Fibroblast of lung (primary cell): Measurements from ENCODE around the gene LIMCH1. TPM values are rescaled to one million over a fixed set of nuclear protein-coding genes. Genes with fewer than 3 reads are reported as not detected.
A peak's percentile ranks its signal among the peaks of the same experiment; 100 is the strongest.

ENCODE experiments used
- DNase-seq, 2 donors: peaks; one replicate each; pipeline versions ENCODE4 v3.0.0 to v3.0.0-alpha.2; 2010; ENCODE audit warnings: low read depth in 2 of 2
- H2AFZ ChIP-seq: 2 replicates; pipeline ENCODE4 v1.5.1; 2012; ENCODE audit warnings: low read length, control low read depth, inconsistent platforms
- H3K27ac ChIP-seq: 2 replicates; pipeline ENCODE4 v1.5.1; 2011; ENCODE audit warnings: low read length, control low read depth; ENCODE audit not compliant: insufficient read depth
- H3K27me3 ChIP-seq: 2 replicates; pipeline ENCODE4 v1.5.1; 2011; ENCODE audit warnings: mild to moderate bottlenecking, low read length; ENCODE audit not compliant: control insufficient read depth, insufficient read depth
- H3K36me3 ChIP-seq: 2 replicates; pipeline ENCODE4 v1.5.1; 2011; ENCODE audit warnings: low read length; ENCODE audit not compliant: control insufficient read depth, insufficient read depth
- H3K4me1 ChIP-seq: 2 replicates; pipeline ENCODE4 v1.5.1; 2011; ENCODE audit warnings: low read length; ENCODE audit not compliant: control insufficient read depth, insufficient read depth; ENCODE audit errors: extremely low read depth
- H3K4me2 ChIP-seq: 2 replicates; pipeline ENCODE4 v1.5.1; 2011; ENCODE audit warnings: low read length, control low read depth; ENCODE audit not compliant: insufficient read depth; ENCODE audit errors: extremely low read depth
- H3K4me3 ChIP-seq, 4 experiments: fragments of 200-600 bp in 1 of 4; sonication (generic) in 1 of 4; replicated peaks in 1 of 4; 2 replicates each; pipeline ENCODE4 v1.5.1; 2011 to 2016; ENCODE audit warnings: low read length in 4 of 4, low read depth in 3 of 4, mild to moderate bottlenecking in 3 of 4, control low read depth in 2 of 4, inconsistent platforms in 1 of 4, mixed read lengths in 1 of 4; ENCODE audit not compliant: insufficient read depth in 1 of 4; ENCODE audit errors: control extremely low read depth in 1 of 4
- H3K79me2 ChIP-seq: 2 replicates; pipeline ENCODE4 v1.5.1; 2012; ENCODE audit warnings: mild to moderate bottlenecking, low read length, inconsistent platforms; ENCODE audit not compliant: control insufficient read depth, insufficient read depth
- H3K9ac ChIP-seq: 2 replicates; pipeline ENCODE4 v1.5.1; 2011; ENCODE audit warnings: mild to moderate bottlenecking, low read length, control low read depth; ENCODE audit not compliant: insufficient read depth
- H3K9me3 ChIP-seq: 2 replicates; pipeline ENCODE4 v1.5.1; 2012; ENCODE audit warnings: low read depth, low read length; ENCODE audit not compliant: control insufficient read depth, insufficient read depth
- H4K20me1 ChIP-seq: 2 replicates; pipeline ENCODE4 v1.5.1; 2011; ENCODE audit warnings: low read length; ENCODE audit not compliant: control insufficient read depth, insufficient read depth; ENCODE audit errors: extremely low read depth
- EZH2 ChIP-seq: IDR thresholded peaks from 2 replicates; pipeline ENCODE4 v1.5.1; 2012; ENCODE audit warnings: low read length, control low read depth, mild to moderate bottlenecking; ENCODE audit errors: missing control alignments
- polyA plus RNA-seq, 2 donors: library from polyadenylated mRNA; depleted of rRNA in 1 of 2; stranded (reverse) in 1 of 2; unstranded in 1 of 2; fragments of >200 nt; gene quantifications; 2 replicates each; pipeline ENCODE4 v1.2.1, GENCODE V29; 2011 to 2012; ENCODE audit warnings: missing spikeins in 1 of 2
- total RNA-seq: library from RNA; depleted of rRNA; stranded (reverse); fragments of >200 nt; gene quantifications from 2 replicates; pipeline ENCODE4 v1.2.1, GENCODE V29; 2014
- TF ChIP-seq, protein P1 (sequence below), 2 donors: IDR thresholded peaks in 1 of 2; conservative IDR thresholded peaks in 1 of 2; 1 replicate in 1 of 2; 2 replicates in 1 of 2; pipeline ENCODE4 v1.5.1; 2011 to 2012; ENCODE audit warnings: low read length in 2 of 2, control low read depth in 1 of 2, inconsistent platforms in 1 of 2, low read depth in 1 of 2, mild to moderate bottlenecking in 1 of 2

The LIMCH1 gene
- total and polyA plus RNA-seq, 2 donors (not counting 1 experiment from before 2014, with no cell fraction given) = 2.8 to 4.6 TPM

DNA sequence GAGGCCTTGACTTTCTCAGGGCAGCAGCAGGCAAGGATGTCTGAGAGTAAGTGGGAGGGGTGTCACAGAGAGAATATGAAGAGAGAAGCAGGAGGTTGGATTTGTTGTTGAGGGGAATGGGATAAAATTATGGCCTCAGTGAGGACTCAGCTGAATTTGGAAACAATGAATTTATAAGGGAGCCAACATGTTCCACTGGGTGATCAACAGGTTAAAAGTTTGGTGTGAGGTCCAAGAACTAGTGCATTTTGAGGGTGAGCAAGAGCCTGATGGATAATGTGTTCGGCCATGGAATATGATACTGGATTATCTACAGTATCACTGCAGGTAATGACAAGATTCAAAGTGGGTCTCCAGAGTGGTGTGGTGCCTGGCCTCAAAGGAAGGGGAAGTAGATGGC is 33.5 kb downstream of the LIMCH1 start:
- no peak for DNase-seq
- H3K27ac ChIP-seq = no peak overlapping the region
- no peaks in the 10 kb centered on the region for H3K4me1 ChIP-seq
- no peak overlapping the region for H3K9ac ChIP-seq
- H3K4me3 ChIP-seq = no peak overlapping the region
- H3K36me3 ChIP-seq = no peaks in the 10 kb centered on the region
- H4K20me1 ChIP-seq = no peaks in the 10 kb centered on the region
- no peaks in the 10 kb centered on the region for H3K79me2 ChIP-seq
- no peak overlapping the region for H2AFZ ChIP-seq
- no peak for TF ChIP-seq EZH2
- TF ChIP-seq, protein P1, sequence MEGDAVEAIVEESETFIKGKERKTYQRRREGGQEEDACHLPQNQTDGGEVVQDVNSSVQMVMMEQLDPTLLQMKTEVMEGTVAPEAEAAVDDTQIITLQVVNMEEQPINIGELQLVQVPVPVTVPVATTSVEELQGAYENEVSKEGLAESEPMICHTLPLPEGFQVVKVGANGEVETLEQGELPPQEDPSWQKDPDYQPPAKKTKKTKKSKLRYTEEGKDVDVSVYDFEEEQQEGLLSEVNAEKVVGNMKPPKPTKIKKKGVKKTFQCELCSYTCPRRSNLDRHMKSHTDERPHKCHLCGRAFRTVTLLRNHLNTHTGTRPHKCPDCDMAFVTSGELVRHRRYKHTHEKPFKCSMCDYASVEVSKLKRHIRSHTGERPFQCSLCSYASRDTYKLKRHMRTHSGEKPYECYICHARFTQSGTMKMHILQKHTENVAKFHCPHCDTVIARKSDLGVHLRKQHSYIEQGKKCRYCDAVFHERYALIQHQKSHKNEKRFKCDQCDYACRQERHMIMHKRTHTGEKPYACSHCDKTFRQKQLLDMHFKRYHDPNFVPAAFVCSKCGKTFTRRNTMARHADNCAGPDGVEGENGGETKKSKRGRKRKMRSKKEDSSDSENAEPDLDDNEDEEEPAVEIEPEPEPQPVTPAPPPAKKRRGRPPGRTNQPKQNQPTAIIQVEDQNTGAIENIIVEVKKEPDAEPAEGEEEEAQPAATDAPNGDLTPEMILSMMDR (conservative IDR thresholded peaks at IDR 0.05 in 1 of 2, IDR thresholded peaks at IDR 0.05 in 1 of 2; ENCODE audit: low read depth in 1 of 2, low read length in 2 of 2) = no peak
- no peaks in the 10 kb centered on the region for H3K9me3 ChIP-seq
- no peaks in the 10 kb centered on the region for H3K27me3 ChIP-seq
- no peak overlapping the region for H3K4me2 ChIP-seq

DNA sequence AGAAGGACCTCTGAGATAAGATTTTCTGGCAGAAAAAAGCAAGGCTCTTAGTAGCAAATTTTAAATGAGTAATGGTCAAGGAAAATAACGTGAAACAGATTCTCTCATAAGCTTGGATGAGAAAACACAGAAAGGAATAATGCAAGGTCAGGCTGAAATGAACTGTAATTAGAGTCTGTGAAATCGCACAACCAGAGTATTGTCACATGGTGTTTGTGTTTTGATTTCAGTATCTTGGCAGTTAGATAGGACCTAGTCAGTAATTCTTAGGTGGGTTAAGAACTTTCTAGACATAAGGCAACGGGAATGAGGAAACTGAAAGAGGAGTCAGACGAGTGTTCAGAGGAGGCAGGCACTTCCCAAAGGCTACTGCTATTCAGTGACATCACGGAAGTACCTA is 34.6 kb downstream of the LIMCH1 start:
- no peak overlapping the region for H3K4me2 ChIP-seq
- H3K79me2 ChIP-seq = no peaks in the 10 kb centered on the region
- no peaks in the 10 kb centered on the region for H3K9me3 ChIP-seq
- H3K4me3 ChIP-seq = no peak overlapping the region
- TF ChIP-seq EZH2 = no peak
- TF ChIP-seq, protein P1 (conservative IDR thresholded peaks at IDR 0.05 in 1 of 2, IDR thresholded peaks at IDR 0.05 in 1 of 2; ENCODE audit: low read depth in 1 of 2, low read length in 2 of 2) = no peak
- H3K27me3 ChIP-seq = no peaks in the 10 kb centered on the region
- no peaks in the 10 kb centered on the region for H4K20me1 ChIP-seq
- no peaks in the 10 kb centered on the region for H3K36me3 ChIP-seq
- H3K4me1 ChIP-seq = no peaks in the 10 kb centered on the region
- H3K27ac ChIP-seq = no peak overlapping the region
- H2AFZ ChIP-seq = no peak overlapping the region
- DNase-seq = peak in 1 of 2 donors; percentile 14
- H3K9ac ChIP-seq = no peak overlapping the region

DNA sequence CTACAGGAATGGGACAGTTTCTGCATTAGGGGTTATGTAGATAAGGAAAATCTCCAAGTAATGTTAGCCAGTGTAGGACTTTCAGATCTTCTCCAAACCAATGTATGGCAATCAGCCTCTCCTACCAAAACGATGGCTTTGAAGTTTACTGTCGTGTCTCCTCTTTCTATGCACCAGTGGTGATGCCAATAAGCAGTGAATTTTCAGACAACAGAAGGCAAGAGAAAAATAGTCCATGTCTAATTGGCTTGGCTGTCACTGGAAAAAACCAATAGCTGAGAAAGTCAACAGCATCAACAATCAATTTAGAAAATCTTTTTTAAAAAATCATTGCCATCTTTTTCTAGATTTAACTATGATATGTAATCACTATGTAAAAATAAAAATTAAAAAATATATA is 35.0 kb downstream of the LIMCH1 start:
- Histone ChIP-seq H2AFZ (no peak overlapping the region), H3K9me3 (no peaks in the 10 kb centered on the region), H3K27ac (no peak overlapping the region), H3K4me3 (no peak overlapping the region), H3K4me1 (no peaks in the 10 kb centered on the region), H3K9ac (no peak overlapping the region), H4K20me1 (no peaks in the 10 kb centered on the region), H3K4me2 (no peak overlapping the region), H3K79me2 (no peaks in the 10 kb centered on the region), H3K27me3 (no peaks in the 10 kb centered on the region), H3K36me3 (no peaks in the 10 kb centered on the region)
- no peak for DNase-seq
- TF ChIP-seq EZH2 = no peak
- TF ChIP-seq, protein P1 (conservative IDR thresholded peaks at IDR 0.05 in 1 of 2, IDR thresholded peaks at IDR 0.05 in 1 of 2; ENCODE audit: low read depth in 1 of 2, low read length in 2 of 2) = no peak
